LNCaP clone FGC (cell line): ENCODE results near the gene ATF6B.

Experiments
- DNase-seq: peaks from one replicate; pipeline ENCODE4 v3.0.0-alpha.2; 2011; ENCODE audit warnings: low read depth
- H3K4me3 ChIP-seq: 2 replicates; pipeline ENCODE4 v1.5.1; 2011; ENCODE audit warnings: mild to moderate bottlenecking, low read depth, low read length, control low read depth
- TF ChIP-seq, protein P1 (sequence below): IDR thresholded peaks from 2 replicates; pipeline ENCODE4 v1.5.1; 2012; ENCODE audit warnings: mild to moderate bottlenecking; ENCODE audit not compliant: control insufficient read depth, insufficient read depth; ENCODE audit errors: extremely low read depth

Gene ATF6B

DNA sequence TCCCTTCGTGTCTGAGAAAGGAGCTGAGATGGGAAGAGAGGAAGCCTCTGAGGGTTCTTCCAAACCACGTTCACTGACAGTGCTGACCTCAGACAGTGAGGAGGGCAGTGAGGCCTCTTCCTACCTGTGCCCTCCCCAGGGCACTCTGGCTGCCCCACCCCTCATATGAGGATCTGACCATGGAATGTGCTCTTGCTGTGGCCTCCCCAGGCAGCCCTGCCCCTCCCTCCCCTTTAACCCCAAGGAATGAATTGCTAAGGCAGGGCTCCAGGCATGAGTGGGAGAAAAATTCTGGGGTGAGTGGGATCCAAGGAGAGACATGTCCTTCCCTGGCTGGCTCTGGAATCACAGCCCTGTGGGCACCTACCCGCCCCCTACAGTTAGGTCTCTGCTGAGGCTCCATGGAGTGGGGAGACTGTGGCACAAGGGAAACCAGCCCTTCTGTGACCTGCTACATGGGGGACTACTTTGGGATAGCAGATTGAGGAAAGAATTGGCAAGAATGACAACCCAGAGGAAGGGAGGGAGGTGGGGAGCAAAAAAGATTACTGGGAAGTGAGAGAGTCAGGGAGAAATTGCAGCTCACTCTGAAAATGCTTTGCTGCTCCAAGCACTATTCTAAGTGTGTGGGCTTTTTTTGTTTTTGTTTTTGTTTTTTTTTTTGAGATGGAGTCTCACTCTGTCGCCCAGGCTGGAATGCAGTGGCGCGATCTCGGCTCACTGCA lies 48.3 kb downstream of the ATF6B start:
- DNase-seq, result no peak
- TF ChIP-seq, protein P1, sequence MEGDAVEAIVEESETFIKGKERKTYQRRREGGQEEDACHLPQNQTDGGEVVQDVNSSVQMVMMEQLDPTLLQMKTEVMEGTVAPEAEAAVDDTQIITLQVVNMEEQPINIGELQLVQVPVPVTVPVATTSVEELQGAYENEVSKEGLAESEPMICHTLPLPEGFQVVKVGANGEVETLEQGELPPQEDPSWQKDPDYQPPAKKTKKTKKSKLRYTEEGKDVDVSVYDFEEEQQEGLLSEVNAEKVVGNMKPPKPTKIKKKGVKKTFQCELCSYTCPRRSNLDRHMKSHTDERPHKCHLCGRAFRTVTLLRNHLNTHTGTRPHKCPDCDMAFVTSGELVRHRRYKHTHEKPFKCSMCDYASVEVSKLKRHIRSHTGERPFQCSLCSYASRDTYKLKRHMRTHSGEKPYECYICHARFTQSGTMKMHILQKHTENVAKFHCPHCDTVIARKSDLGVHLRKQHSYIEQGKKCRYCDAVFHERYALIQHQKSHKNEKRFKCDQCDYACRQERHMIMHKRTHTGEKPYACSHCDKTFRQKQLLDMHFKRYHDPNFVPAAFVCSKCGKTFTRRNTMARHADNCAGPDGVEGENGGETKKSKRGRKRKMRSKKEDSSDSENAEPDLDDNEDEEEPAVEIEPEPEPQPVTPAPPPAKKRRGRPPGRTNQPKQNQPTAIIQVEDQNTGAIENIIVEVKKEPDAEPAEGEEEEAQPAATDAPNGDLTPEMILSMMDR, result no peak
- H3K4me3 ChIP-seq, result no peak overlapping the region

DNA sequence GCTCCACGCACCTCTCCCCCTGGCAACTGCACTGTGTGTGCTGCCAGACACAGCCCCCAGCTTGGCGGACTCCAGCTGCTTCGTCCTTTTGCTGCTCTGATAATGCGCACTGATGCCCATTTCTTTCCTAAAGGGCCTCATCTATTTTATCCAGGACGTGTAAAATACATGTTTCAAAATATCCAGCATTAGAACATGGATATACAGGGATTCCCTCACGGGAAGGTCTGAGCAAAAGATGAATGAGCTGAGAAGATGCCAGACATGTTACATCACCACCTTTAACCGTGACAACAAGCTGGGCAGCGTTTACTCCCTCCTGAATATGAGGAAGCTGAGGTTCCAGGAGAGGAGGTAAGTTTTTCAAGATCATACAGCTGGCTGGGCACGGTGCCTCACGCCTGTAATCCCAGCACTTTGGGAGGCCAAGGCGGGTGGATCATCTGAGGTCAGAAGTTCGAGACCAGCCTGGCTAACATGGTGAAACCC lies 51.7 kb downstream of the ATF6B start:
- DNase-seq, result peak; percentile 35
- TF ChIP-seq, protein P1, result no peak
- no peak overlapping the region for H3K4me3 ChIP-seq

DNA sequence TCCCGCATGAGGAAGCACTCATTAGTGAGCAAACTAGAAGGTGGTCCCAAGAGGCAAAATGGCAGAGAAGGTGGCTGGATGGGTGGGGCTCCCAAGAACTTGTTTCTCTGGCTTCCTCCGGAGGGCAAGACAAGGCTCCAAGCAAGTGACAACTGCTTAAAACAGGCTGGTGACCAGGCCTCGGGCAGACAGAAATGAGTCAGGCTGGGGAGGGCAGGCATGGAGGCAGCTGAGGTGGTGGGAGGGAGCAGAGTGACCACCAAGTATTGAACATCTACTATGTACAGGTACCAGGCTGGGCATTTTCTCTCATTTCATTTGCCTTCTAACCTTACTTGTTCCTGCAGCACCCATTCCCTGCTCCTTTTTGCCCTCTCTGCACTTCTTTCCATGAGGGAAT lies 52.3 kb downstream of the ATF6B start:
- TF ChIP-seq, protein P1, result no peak
- no peak for DNase-seq
- H3K4me3 ChIP-seq, result no peak overlapping the region

DNA sequence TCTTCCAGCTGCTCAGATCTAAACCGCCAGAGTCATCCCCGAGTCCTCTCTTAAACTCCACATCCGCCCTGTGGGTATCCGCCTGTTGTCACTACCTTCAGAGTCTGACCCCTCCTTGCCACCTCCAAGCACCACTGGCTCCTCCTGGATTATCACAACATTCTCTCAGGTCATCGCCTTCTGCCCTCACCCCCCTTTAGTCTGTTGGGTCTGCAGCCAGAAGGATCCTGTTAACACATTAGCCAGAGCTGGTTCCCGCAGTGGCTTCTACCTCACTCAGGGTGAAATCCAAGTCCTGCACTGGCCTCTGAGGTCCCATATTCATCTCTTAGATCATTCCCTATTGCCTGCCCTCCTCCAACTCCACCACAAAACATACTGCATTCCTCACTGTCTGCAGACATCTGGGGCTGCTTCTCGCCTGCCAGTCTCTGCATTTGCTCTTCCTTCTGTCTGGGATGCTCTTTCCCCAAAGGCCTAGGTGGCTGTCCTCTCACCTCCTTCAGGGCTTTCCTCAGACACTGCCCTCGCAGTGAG lies 53.0 kb downstream of the ATF6B start:
- TF ChIP-seq, protein P1, result no peak
- H3K4me3 ChIP-seq, result no peak overlapping the region
- no peak for DNase-seq

DNA sequence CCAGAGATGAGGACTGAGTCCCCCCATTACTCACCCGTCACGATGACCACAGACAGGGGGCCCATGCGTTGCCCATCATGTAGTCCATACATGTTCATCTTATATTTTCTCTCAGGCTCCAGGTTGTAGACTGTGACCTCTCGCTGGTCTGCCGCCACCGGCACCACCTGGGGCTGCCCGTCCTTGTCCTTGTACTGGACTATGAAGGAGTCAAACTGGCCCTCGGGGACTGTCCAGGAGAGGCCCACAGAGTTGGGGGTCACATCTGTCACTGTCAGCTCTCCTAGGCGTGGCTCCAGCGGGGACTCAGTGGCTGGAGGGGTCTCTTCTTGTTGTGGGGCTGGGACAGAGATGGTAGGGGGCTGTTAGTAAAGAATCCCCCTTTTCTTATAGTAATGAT lies 54.4 kb downstream of the ATF6B start:
- no peak overlapping the region for H3K4me3 ChIP-seq
- TF ChIP-seq, protein P1, result no peak
- no peak for DNase-seq

DNA sequence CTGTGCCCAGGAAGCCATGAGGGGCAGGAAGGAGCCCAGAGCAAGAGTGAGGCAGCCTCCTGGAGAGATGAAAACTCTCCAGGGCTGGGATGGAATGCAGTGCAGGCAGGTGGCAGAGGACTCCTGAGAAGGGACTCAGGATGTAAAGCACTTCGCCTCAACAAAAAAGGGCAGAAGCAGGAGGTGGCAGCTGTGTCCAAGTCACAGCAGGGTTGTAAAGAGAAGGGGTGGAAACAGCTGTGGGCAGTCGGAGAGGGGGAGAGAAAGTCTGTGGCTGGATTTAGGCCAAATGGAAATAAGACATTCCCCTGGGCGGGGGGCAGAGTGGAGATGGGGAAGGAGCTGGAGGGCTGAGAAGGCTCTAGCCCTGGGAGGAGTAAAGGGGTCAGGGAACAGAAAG lies 54.9 kb downstream of the ATF6B start:
- DNase-seq, result no peak
- no peak overlapping the region for H3K4me3 ChIP-seq
- TF ChIP-seq, protein P1, result no peak
